PFSK-1 (cell line): Measurements from ENCODE around the gene UCK2.

ENCODE experiments used
- FOXP2 ChIP-seq: optimal IDR thresholded peaks from 2 replicates; pipeline ENCODE3; 2011; ENCODE audit warnings: borderline replicate concordance, control low read depth, inconsistent platforms; ENCODE audit not compliant: insufficient read depth; ENCODE audit errors: extremely low read length, extremely low read depth
- POLR2AphosphoS5 ChIP-seq: IDR thresholded peaks from 2 replicates; pipeline ENCODE4 v1.6.1; 2012; ENCODE audit warnings: low read depth, mild to moderate bottlenecking, control low read depth, low read length, moderate library complexity
- SIN3A ChIP-seq: IDR thresholded peaks from 2 replicates; pipeline ENCODE4 v1.6.1; 2012; ENCODE audit warnings: mild to moderate bottlenecking, low read length, moderate library complexity, borderline replicate concordance; ENCODE audit not compliant: insufficient read depth
- TAF1 ChIP-seq: IDR thresholded peaks from 2 replicates; pipeline ENCODE4 v1.6.1; 2012; ENCODE audit warnings: low read length, control low read depth, borderline replicate concordance; ENCODE audit not compliant: insufficient read depth
- TF ChIP-seq, protein P1 (sequence below), 2 experiments: IDR thresholded peaks; 2 replicates each; pipeline versions ENCODE4 v1.6.1 to v1.8.0; 2011 to 2012; ENCODE audit warnings: low read depth in 2 of 2, low read length in 2 of 2, control low read depth in 1 of 2, inconsistent platforms in 1 of 2, mild to moderate bottlenecking in 1 of 2, moderate library complexity in 1 of 2; ENCODE audit not compliant: insufficient read depth in 1 of 2

Gene UCK2

DNA sequence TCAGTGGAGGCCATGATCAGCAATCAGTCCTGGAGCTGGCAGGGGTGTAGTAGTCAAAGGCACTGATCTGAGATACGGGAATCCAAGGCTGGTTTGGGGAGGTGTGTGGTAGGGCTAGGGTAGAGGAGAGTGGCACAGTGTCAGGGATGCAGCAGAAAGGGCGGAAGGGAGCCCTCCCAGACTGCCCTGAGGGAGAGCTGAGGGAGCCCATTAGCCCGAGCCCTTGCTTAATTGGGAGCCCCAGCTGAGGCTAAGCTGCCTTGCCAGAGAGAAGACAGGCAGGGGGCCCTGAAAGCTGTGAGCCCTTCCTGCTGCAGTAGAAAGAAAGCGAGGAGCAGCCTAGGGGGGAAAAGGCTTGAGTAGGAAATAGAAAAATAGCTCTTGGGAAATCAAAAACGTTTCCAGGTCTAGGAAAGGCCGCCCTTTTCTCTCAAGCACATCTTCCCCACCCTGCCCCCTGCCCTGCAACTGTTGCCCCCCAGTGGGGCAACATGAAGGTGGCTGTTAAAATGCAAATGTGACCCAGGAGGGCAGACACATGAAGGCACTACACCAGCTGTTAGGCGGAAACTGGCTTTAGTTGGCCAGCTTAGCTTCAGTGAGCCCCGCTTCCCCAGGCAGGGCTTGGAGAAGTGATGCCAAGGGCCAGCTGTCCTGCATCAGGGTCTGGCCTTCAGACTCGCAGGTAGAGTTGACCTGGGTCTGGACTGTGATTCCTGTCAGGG is 106.2 kb downstream of the UCK2 start:
- TF ChIP-seq SIN3A, result no peak
- TF ChIP-seq, protein P1, sequence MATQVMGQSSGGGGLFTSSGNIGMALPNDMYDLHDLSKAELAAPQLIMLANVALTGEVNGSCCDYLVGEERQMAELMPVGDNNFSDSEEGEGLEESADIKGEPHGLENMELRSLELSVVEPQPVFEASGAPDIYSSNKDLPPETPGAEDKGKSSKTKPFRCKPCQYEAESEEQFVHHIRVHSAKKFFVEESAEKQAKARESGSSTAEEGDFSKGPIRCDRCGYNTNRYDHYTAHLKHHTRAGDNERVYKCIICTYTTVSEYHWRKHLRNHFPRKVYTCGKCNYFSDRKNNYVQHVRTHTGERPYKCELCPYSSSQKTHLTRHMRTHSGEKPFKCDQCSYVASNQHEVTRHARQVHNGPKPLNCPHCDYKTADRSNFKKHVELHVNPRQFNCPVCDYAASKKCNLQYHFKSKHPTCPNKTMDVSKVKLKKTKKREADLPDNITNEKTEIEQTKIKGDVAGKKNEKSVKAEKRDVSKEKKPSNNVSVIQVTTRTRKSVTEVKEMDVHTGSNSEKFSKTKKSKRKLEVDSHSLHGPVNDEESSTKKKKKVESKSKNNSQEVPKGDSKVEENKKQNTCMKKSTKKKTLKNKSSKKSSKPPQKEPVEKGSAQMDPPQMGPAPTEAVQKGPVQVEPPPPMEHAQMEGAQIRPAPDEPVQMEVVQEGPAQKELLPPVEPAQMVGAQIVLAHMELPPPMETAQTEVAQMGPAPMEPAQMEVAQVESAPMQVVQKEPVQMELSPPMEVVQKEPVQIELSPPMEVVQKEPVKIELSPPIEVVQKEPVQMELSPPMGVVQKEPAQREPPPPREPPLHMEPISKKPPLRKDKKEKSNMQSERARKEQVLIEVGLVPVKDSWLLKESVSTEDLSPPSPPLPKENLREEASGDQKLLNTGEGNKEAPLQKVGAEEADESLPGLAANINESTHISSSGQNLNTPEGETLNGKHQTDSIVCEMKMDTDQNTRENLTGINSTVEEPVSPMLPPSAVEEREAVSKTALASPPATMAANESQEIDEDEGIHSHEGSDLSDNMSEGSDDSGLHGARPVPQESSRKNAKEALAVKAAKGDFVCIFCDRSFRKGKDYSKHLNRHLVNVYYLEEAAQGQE (IDR thresholded peaks at IDR 0.05; ENCODE audit: insufficient read depth in 1 of 2, low read depth in 2 of 2, low read length in 2 of 2), result no peak
- no peak for TF ChIP-seq FOXP2
- TF ChIP-seq TAF1, result no peak
- no peak for TF ChIP-seq POLR2AphosphoS5

DNA sequence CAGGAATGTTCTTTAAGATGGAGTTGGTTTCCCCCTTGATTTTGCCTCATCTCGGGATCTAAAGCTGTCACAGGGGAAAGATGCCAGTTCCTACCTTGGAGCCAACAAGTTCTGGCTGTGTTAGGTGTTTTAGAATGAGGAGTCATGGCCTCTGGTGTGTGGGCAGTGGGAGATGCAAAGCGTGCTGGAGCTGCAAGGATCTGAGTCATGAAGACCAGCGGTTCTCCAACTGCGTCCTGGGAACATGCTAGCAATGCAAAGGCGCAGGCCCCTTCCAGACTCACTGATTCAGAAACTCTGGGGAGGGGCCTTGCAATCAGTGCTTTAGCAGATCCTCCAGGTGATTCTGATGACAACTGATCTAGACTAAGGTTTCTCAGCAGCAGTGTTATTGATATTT is 109.1 kb downstream of the UCK2 start:
- TF ChIP-seq POLR2AphosphoS5, result no peak
- TF ChIP-seq, protein P1 (IDR thresholded peaks at IDR 0.05; ENCODE audit: insufficient read depth in 1 of 2, low read depth in 2 of 2, low read length in 2 of 2), result no peak
- no peak for TF ChIP-seq SIN3A
- no peak for TF ChIP-seq TAF1
- no peak for TF ChIP-seq FOXP2

DNA sequence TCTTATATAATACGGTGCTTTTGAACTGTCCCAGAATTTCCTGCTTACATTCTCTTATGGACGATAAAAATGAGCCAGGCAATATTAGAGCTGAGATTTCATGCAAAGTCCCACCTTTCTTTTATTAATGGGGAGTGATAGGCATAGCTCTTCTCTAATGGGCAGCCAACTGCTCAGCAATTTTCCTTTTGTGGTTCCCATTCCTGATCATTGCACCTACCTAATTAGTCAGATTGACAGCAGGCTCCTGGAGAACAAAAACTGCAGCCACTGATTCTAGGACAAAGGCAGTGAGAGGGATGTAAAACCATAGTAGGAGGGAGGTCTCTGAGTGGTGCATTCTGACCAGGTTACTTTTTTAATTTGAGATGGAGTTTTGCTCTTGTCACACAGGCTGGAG is 110.4 kb downstream of the UCK2 start:
- TF ChIP-seq TAF1, result no peak
- TF ChIP-seq POLR2AphosphoS5, result no peak
- TF ChIP-seq, protein P1 (IDR thresholded peaks at IDR 0.05; ENCODE audit: insufficient read depth in 1 of 2, low read depth in 2 of 2, low read length in 2 of 2), result no peak
- TF ChIP-seq FOXP2, result no peak
- no peak for TF ChIP-seq SIN3A

DNA sequence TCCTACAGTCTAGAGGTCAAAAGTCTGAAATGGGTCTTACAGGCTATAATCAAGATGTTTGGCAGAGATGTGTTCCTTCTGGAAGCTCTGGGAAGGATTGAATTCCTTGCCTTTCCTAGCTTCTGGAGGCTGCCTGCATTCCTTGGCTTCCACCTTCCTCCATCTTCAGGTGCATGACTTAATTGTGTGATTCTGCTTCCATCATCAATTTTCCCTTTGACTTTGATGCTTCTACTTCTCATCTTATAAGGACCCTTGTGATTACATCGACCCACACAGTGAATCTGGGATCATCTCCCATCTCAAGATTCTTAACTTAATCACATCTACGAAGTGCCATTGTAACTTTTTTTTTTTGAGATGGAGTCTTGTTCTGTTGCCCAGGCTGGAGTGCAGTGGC is 111.4 kb downstream of the UCK2 start:
- TF ChIP-seq, protein P1 (IDR thresholded peaks at IDR 0.05; ENCODE audit: insufficient read depth in 1 of 2, low read depth in 2 of 2, low read length in 2 of 2), result no peak

DNA sequence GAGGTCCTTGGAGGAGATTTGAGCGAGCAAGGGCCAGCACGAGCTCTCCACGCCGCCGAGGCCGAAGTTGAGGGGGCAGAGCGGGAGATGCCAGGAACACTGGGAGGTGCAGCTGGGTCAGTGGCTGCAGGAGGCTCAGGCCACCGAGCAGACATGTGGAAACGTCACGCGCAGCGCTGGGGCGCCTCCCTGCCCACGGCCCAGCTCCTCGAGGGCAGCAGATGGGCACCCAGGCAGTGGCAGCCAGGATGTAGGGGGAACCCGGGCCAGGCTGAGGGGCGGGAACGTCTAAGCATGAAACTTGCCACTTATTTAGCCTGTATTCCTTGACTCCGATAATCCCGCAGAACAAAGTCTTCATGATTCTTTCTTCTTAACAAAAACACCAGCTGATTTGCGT is 114.1 kb downstream of the UCK2 start:
- TF ChIP-seq, protein P1 (IDR thresholded peaks at IDR 0.05; ENCODE audit: insufficient read depth in 1 of 2, low read depth in 2 of 2, low read length in 2 of 2), result no peak
- TF ChIP-seq SIN3A, result no peak
